H1 (cell line): Measurements from ENCODE around the gene SPSB1. TPM values are rescaled to one million over a fixed set of nuclear protein-coding genes. Genes with fewer than 3 reads are reported as not detected.

Experiments used
- CTCF ChIA-PET: fragments of 300-600 bp; sonication (Branson Sonifier 250); formaldehyde crosslinking; loops from one replicate; lab custom pipeline; 2021; ENCODE audit not compliant: partially characterized antibody; lab: Charles Lee
- POLR2A ChIA-PET: fragments of 300-600 bp; sonication (Branson Sonifier 250); formaldehyde crosslinking; loops from one replicate; lab custom pipeline; 2021; ENCODE audit warnings: inconsistent platforms; ENCODE audit not compliant: partially characterized antibody; lab: Charles Lee
- DNase-seq, 2 experiments: peaks; one replicate each; pipeline versions ENCODE4 v3.0.0 to v3.0.0-alpha.2; 2010 to 2022; ENCODE audit warnings: low spot score in 2 of 2, low read depth in 1 of 2, mixed read lengths in 1 of 2
- FAIRE-seq: peaks from 2 replicates; lab custom pipeline; 2011; peaks lifted over from hg19 to GRCh38; lab: Jason Lieb, UNC
- H2AFZ ChIP-seq: 2 replicates; pipeline ENCODE4 v1.8.1; 2012; ENCODE audit warnings: low read length, inconsistent platforms
- H2AK5ac ChIP-seq: 2 replicates; pipeline ENCODE4 v1.6.1; 2013; ENCODE audit warnings: low read depth, low read length
- H2BK120ac ChIP-seq: replicated peaks from 2 replicates; pipeline ENCODE3; 2013; ENCODE audit warnings: low read depth, low read length, inconsistent platforms
- H2BK12ac ChIP-seq: 2 replicates; pipeline ENCODE4 v1.6.1; 2013; ENCODE audit warnings: low read depth, low read length
- H2BK15ac ChIP-seq: 2 replicates; pipeline ENCODE4 v1.6.1; 2013; ENCODE audit warnings: low read length
- H2BK20ac ChIP-seq: 2 replicates; pipeline ENCODE4 v1.6.1; 2013; ENCODE audit warnings: low read length
- H2BK5ac ChIP-seq: 2 replicates; pipeline ENCODE4 v1.6.1; 2013; ENCODE audit warnings: low read depth, low read length
- H3K14ac ChIP-seq: 2 replicates; pipeline ENCODE4 v1.6.1; 2013; ENCODE audit warnings: inconsistent platforms; ENCODE audit not compliant: insufficient read length
- H3K18ac ChIP-seq: 2 replicates; pipeline ENCODE4 v1.6.1; 2013; ENCODE audit warnings: low read length; ENCODE audit errors: extremely low read depth
- H3K23ac ChIP-seq: 2 replicates; pipeline ENCODE4 v1.6.1; 2013; ENCODE audit warnings: inconsistent platforms; ENCODE audit not compliant: insufficient read length
- H3K23me2 ChIP-seq: 2 replicates; pipeline ENCODE4 v1.6.1; 2013; ENCODE audit warnings: low read depth, low read length
- H3K27ac ChIP-seq: 2 replicates; pipeline ENCODE4 v1.6.1; 2011; ENCODE audit warnings: low read depth, low read length, inconsistent platforms
- H3K27me3 ChIP-seq, 4 experiments: replicated peaks in 1 of 4; 1 replicate in 1 of 4; 2 replicates in 3 of 4; pipeline versions ENCODE4 v1.6.1 to v1.8.1; 2011 to 2013; ENCODE audit warnings: low read length in 3 of 4, mild to moderate bottlenecking in 3 of 4, inconsistent platforms in 2 of 4, mixed read lengths in 2 of 4, moderate library complexity in 1 of 4; ENCODE audit not compliant: control insufficient read depth in 3 of 4, insufficient read depth in 3 of 4; ENCODE audit errors: extremely low read depth in 1 of 4
- H3K36me3 ChIP-seq, 4 experiments: 2 replicates each; pipeline versions ENCODE4 v1.6.1 to v1.8.1; 2011 to 2013; ENCODE audit warnings: mild to moderate bottlenecking in 4 of 4, low read length in 3 of 4, moderate library complexity in 2 of 4, control low read depth in 1 of 4, inconsistent platforms in 1 of 4; ENCODE audit not compliant: insufficient read depth in 4 of 4, control insufficient read depth in 2 of 4
- H3K4ac ChIP-seq: replicated peaks from 2 replicates; pipeline ENCODE3; 2013; ENCODE audit warnings: low read length, low read depth, mixed read lengths, inconsistent platforms; ENCODE audit not compliant: insufficient read length
- H3K4me1 ChIP-seq, 4 experiments: replicated peaks in 1 of 4; 1 replicate in 1 of 4; 2 replicates in 3 of 4; pipeline versions ENCODE4 v1.6.1 to v1.8.1; 2011 to 2013; ENCODE audit warnings: low read length in 3 of 4, inconsistent platforms in 2 of 4, mixed read lengths in 1 of 4; ENCODE audit not compliant: insufficient read depth in 4 of 4, control insufficient read depth in 3 of 4
- H3K4me2 ChIP-seq, 2 experiments: 2 replicates each; pipeline versions ENCODE4 v1.6.1 to v1.8.1; 2011 to 2013; ENCODE audit warnings: low read depth in 2 of 2, low read length in 2 of 2, control low read depth in 1 of 2, inconsistent platforms in 1 of 2, mild to moderate bottlenecking in 1 of 2; ENCODE audit not compliant: insufficient read depth in 1 of 2
- H3K4me3 ChIP-seq, 4 experiments: fragments of 200-600, 300-600 bp in 1 of 4; sonication (generic), shearing (Covaris generic), sonication (Bioruptor Twin) in 1 of 4; 2 replicates each; pipeline versions ENCODE4 v1.5.1 to v1.8.1; 2011 to 2016; ENCODE audit warnings: low read length in 4 of 4, low read depth in 3 of 4, control low read depth in 2 of 4, inconsistent platforms in 2 of 4, mild to moderate bottlenecking in 2 of 4, mixed read lengths in 1 of 4, moderate library complexity in 1 of 4; ENCODE audit not compliant: insufficient read depth in 2 of 4; ENCODE audit errors: extremely low read depth in 1 of 4
- H3K56ac ChIP-seq: replicated peaks from 2 replicates; pipeline ENCODE3; 2013; ENCODE audit warnings: low read depth, mild to moderate bottlenecking, mixed read lengths, low read length, inconsistent platforms; ENCODE audit not compliant: insufficient read length
- H3K79me1 ChIP-seq: 2 replicates; pipeline ENCODE4 v1.6.1; 2013; ENCODE audit warnings: low read depth, low read length, control low read depth
- H3K79me2 ChIP-seq, 2 experiments: 2 replicates each; pipeline versions ENCODE4 v1.6.1 to v1.8.1; 2012 to 2013; ENCODE audit warnings: low read length in 2 of 2, mild to moderate bottlenecking in 2 of 2, inconsistent platforms in 1 of 2; ENCODE audit not compliant: insufficient read depth in 2 of 2, control insufficient read depth in 1 of 2
- H3K9ac ChIP-seq, 4 experiments: replicated peaks in 1 of 4; 1 replicate in 1 of 4; 2 replicates in 3 of 4; pipeline versions ENCODE4 v1.6.1 to v1.8.1; 2011 to 2013; ENCODE audit warnings: low read depth in 3 of 4, low read length in 3 of 4, control low read depth in 2 of 4, mild to moderate bottlenecking in 2 of 4, moderate library complexity in 2 of 4, inconsistent platforms in 1 of 4; ENCODE audit errors: extremely low read depth in 1 of 4
- H3K9me3 ChIP-seq, 2 experiments: 2 replicates each; pipeline versions ENCODE4 v1.6.1 to v1.8.1; 2012 to 2013; ENCODE audit warnings: mild to moderate bottlenecking in 2 of 2, moderate library complexity in 2 of 2, control low read depth in 1 of 2, inconsistent platforms in 1 of 2, low read depth in 1 of 2, low read length in 1 of 2, mixed read lengths in 1 of 2; ENCODE audit not compliant: insufficient read depth in 2 of 2
- H4K20me1 ChIP-seq, 2 experiments: replicated peaks in 1 of 2; 2 replicates each; pipeline versions ENCODE3 to v1.8.1; 2011 to 2013; ENCODE audit warnings: inconsistent platforms in 2 of 2, low read length in 2 of 2, mild to moderate bottlenecking in 1 of 2; ENCODE audit not compliant: insufficient read depth in 2 of 2, control insufficient read depth in 1 of 2
- H4K5ac ChIP-seq: 2 replicates; pipeline ENCODE4 v1.6.1; 2013; ENCODE audit warnings: low read length, low read depth, mixed read lengths, inconsistent platforms; ENCODE audit not compliant: insufficient read length
- H4K8ac ChIP-seq: 2 replicates; pipeline ENCODE4 v1.8.0; 2013; ENCODE audit warnings: mild to moderate bottlenecking, moderate library complexity, low read length, inconsistent platforms; ENCODE audit not compliant: insufficient read depth; ENCODE audit errors: extremely low read depth
- H4K91ac ChIP-seq: replicated peaks from 2 replicates; pipeline ENCODE3; 2013; ENCODE audit warnings: low read length, mixed read lengths, inconsistent platforms; ENCODE audit not compliant: insufficient read length
- BACH1 ChIP-seq: IDR thresholded peaks from 2 replicates; pipeline ENCODE4 v1.6.1; 2012; ENCODE audit warnings: low read length, improper control_type of control experiment
- JUND ChIP-seq: IDR thresholded peaks from 2 replicates; pipeline ENCODE4 v1.6.1; 2011; ENCODE audit warnings: mild to moderate bottlenecking, improper control_type of control experiment, low read length
- POLR2A ChIP-seq, 2 experiments: IDR thresholded peaks; 1 replicate in 1 of 2; 2 replicates in 1 of 2; pipeline ENCODE4 v1.6.1; 2011; ENCODE audit warnings: low read depth in 2 of 2, low read length in 2 of 2, mild to moderate bottlenecking in 2 of 2; ENCODE audit errors: control extremely low read depth in 1 of 2
- POU5F1 ChIP-seq: IDR thresholded peaks from 2 replicates; pipeline ENCODE4 v1.6.1; 2011; ENCODE audit warnings: low read depth, mild to moderate bottlenecking, low read length, moderate library complexity
- SAP30 ChIP-seq: fragments of 300-600 bp; sonication (generic); IDR thresholded peaks from 2 replicates; pipeline ENCODE4 v1.7.1; 2012; ENCODE audit warnings: low read length, moderate library complexity, mild to moderate bottlenecking, inconsistent platforms; ENCODE audit not compliant: insufficient read depth, insufficient replicate concordance
- SIN3A ChIP-seq, 2 experiments: IDR thresholded peaks in 1 of 2; conservative IDR thresholded peaks in 1 of 2; 2 replicates each; pipeline ENCODE4 v1.6.1; 2011 to 2012; ENCODE audit warnings: low read length in 2 of 2, improper control_type of control experiment in 1 of 2, low read depth in 1 of 2, mild to moderate bottlenecking in 1 of 2
- SP4 ChIP-seq: IDR thresholded peaks from 2 replicates; pipeline ENCODE4 v1.6.1; 2012; ENCODE audit warnings: low read length, inconsistent platforms
- TBP ChIP-seq: IDR thresholded peaks from 2 replicates; pipeline ENCODE4 v1.6.1; 2011; ENCODE audit warnings: low read depth, low read length, improper control_type of control experiment
- WGBS, 2 experiments: shearing (Covaris generic) in 1 of 2; methylation state at CpG; one replicate each; pipeline versions ENCODE4 v1.1.6 to v1.1.7; 2013 to 2015; ENCODE audit warnings: low lambda C conversion rate in 2 of 2, mixed read lengths in 2 of 2, inconsistent platforms in 1 of 2, low coverage in 1 of 2, missing lambda C conversion rate in 1 of 2; ENCODE audit not compliant: insufficient replicate concordance in 2 of 2, insufficient coverage in 1 of 2, insufficient read length in 1 of 2; ENCODE audit errors: extremely low coverage in 1 of 2, missing lambda C conversion rate in 1 of 2; 5-methylcytosine and 5-hydroxymethylcytosine counted together
- polyA plus RNA-seq, 7 experiments: library from polyadenylated mRNA; depleted of rRNA in 3 of 7; stranded (reverse) in 5 of 7; unstranded in 2 of 7; fragments of >200 nt in 5 of 7; fragments of 200-250 nt in 2 of 7; gene quantifications; 1 replicate in 5 of 7; 2 replicates in 1 of 7; 4 replicates in 1 of 7; pipeline versions ENCODE4 v1.2.1 to v1.2.3, GENCODE V29; 2011 to 2013; ENCODE audit warnings: missing spikeins in 2 of 7, mixed read lengths in 2 of 7
- total RNA-seq: library from RNA; stranded (reverse); fragmentation: NEBNext Ultra II Directional; extraction: Animal tissue kit (Norgen Biotek cat#: 25700); gene quantifications from 2 replicates; pipeline ENCODE4 v1.2.1, GENCODE V29; 2021
- TF ChIP-seq, protein P1 (sequence below): IDR thresholded peaks from 2 replicates; pipeline ENCODE4 v1.6.1; 2012; ENCODE audit warnings: low read length, inconsistent platforms

Gene SPSB1
- total and polyA plus RNA-seq, 2 of the 8 experiments (the other 6 are each of a cell fraction or from before 2014, with no cell fraction given): 5.3 to 6.4 TPM

DNA sequence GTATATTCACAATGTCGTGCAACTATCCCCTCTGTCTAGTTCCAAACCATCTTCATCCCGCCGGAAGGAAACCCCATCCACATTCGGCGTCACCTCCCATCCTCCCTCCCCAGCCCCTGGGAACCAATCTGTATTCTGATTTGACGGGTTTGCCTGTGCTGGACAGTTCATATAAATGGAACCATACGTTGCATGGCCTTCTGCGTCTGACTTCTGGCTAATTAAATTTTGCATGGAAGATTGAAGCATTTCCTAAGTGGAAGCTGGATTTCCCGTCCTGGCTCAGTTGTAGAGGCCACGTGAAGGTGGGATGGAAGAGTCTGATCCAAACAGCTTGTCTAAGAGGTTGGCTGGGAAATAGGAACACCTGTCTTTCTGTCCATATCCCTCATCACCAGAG lies 14.6 kb downstream of the SPSB1 start:
- FAIRE-seq: no peak

More for the DNA sequence above, 14.6 kb downstream of the SPSB1 start:
- 92% methylated on average over 10 of the region's 10 CpGs; no CpG with 5 or more reads in 1 of the 2 experiments for WGBS, 2 experiments
- no peak overlapping the region for H2AK5ac ChIP-seq
- H3K23ac ChIP-seq: no peak overlapping the region
- H4K8ac ChIP-seq: no peak overlapping the region
- H3K4ac ChIP-seq: no peak overlapping the region
- no peaks in the 10 kb centered on the region; a peak in 1 of 4 replicates for H3K79me2 ChIP-seq
- no peak overlapping the region for H3K27ac ChIP-seq
- H3K14ac ChIP-seq: no peak overlapping the region
- H2BK5ac ChIP-seq: no peak overlapping the region
- POLR2A ChIA-PET: interaction anchor here (1.1 to 2.6 kb wide), 2 partner anchors 13 to 14 kb away, joined by 4 to 8 read pairs; no protein-coding TSS in a partner anchor
- H3K4me3 ChIP-seq: no peak overlapping the region
- H3K4me2 ChIP-seq: no peak overlapping the region
- no peaks in the 10 kb centered on the region; a peak in 1 of 7 replicates for H3K4me1 ChIP-seq
- H2AFZ ChIP-seq: no peak overlapping the region
- no peak overlapping the region for H4K91ac ChIP-seq
- no peak overlapping the region for H2BK12ac ChIP-seq
- H3K27me3 ChIP-seq: no peaks in the 10 kb centered on the region
- peaks cover 2% of the 10 kb centered on the region for H3K79me1 ChIP-seq
- H3K9ac ChIP-seq: no peak overlapping the region
- H2BK120ac ChIP-seq: no peak overlapping the region
- H4K20me1 ChIP-seq: peaks cover 0 to 9% of the 10 kb centered on the region in 2 experiments
- no peaks in the 10 kb centered on the region for H3K9me3 ChIP-seq
- CTCF ChIA-PET: interaction anchor here (0.6 to 1.5 kb wide), 7 partner anchors 20 to 318 kb away, joined by 3 to 8 read pairs (median 3); no protein-coding TSS in a partner anchor
- no peak overlapping the region for H2BK20ac ChIP-seq
- DNase-seq: no peak
- no peak overlapping the region for H3K56ac ChIP-seq
- no peak for TF ChIP-seq POU5F1
- TF ChIP-seq, protein P1, sequence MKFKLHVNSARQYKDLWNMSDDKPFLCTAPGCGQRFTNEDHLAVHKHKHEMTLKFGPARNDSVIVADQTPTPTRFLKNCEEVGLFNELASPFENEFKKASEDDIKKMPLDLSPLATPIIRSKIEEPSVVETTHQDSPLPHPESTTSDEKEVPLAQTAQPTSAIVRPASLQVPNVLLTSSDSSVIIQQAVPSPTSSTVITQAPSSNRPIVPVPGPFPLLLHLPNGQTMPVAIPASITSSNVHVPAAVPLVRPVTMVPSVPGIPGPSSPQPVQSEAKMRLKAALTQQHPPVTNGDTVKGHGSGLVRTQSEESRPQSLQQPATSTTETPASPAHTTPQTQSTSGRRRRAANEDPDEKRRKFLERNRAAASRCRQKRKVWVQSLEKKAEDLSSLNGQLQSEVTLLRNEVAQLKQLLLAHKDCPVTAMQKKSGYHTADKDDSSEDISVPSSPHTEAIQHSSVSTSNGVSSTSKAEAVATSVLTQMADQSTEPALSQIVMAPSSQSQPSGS: no peak
- TF ChIP-seq POLR2A (IDR thresholded peaks at IDR 0.05; ENCODE audit: control extremely low read depth in 1 of 2, low read depth in 2 of 2, low read length in 2 of 2): no peak
- TF ChIP-seq SIN3A (conservative IDR thresholded peaks at IDR 0.05 in 1 of 2, IDR thresholded peaks at IDR 0.05 in 1 of 2; ENCODE audit: low read depth in 1 of 2, low read length in 2 of 2): no peak
- TF ChIP-seq SAP30: no peak
- TF ChIP-seq BACH1: no peak
- TF ChIP-seq JUND: no peak
- no peak for TF ChIP-seq SP4
- no peak for TF ChIP-seq TBP
- TF ChIP-seq, all 59 proteins: peak for 0
- no peaks in the 10 kb centered on the region for H3K23me2 ChIP-seq
- H2BK15ac ChIP-seq: no peak overlapping the region
- no peak overlapping the region; the same call in 1 of the 2 replicates for H3K18ac ChIP-seq
- H4K5ac ChIP-seq: no peak overlapping the region
- no peaks in the 10 kb centered on the region for H3K36me3 ChIP-seq
